Trophoblast cell (in vitro differentiated cells and primary cell): ENCODE results near the gene FGF2.
"Not testable (repeated sequence)": the region's sequence is repeated elsewhere in the genome, so short reads cannot be mapped to it uniquely, and the experiment has no call there.

Experiments
- DNase-seq, 2 donors: peaks; one replicate each; pipeline ENCODE4 v3.0.0-alpha.2; 2016
- H2AFZ ChIP-seq: 2 replicates; pipeline ENCODE4 v1.6.1; 2013; ENCODE audit warnings: low read length, moderate library complexity, mild to moderate bottlenecking; ENCODE audit not compliant: insufficient read depth, poor library complexity
- H2AK5ac ChIP-seq: 2 replicates; pipeline ENCODE4 v1.6.1; 2013; ENCODE audit warnings: mild to moderate bottlenecking, low read length
- H2BK120ac ChIP-seq: 2 replicates; pipeline ENCODE4 v1.6.1; 2013; ENCODE audit warnings: low read length, mild to moderate bottlenecking, moderate library complexity; ENCODE audit not compliant: insufficient read depth, poor library complexity
- H2BK12ac ChIP-seq: 2 replicates; pipeline ENCODE4 v1.6.1; 2013; ENCODE audit warnings: mild to moderate bottlenecking, low read length, moderate library complexity
- H2BK5ac ChIP-seq: 2 replicates; pipeline ENCODE4 v1.6.1; 2013; ENCODE audit warnings: low read length, low read depth, moderate library complexity, mild to moderate bottlenecking; ENCODE audit not compliant: poor library complexity
- H3K14ac ChIP-seq: 2 replicates; pipeline ENCODE4 v1.6.1; 2013; ENCODE audit warnings: mild to moderate bottlenecking, low read length
- H3K18ac ChIP-seq: 2 replicates; pipeline ENCODE4 v1.6.1; 2013; ENCODE audit warnings: mild to moderate bottlenecking, low read length
- H3K23ac ChIP-seq: 2 replicates; pipeline ENCODE4 v1.6.1; 2013; ENCODE audit warnings: low read length
- H3K27ac ChIP-seq: 2 replicates; pipeline ENCODE4 v1.5.1; 2013; ENCODE audit warnings: low read depth, mild to moderate bottlenecking, inconsistent platforms, low read length, moderate library complexity
- H3K27me3 ChIP-seq: 2 replicates; pipeline ENCODE4 v1.6.1; 2013; ENCODE audit warnings: inconsistent platforms, mild to moderate bottlenecking, low read length, moderate library complexity; ENCODE audit not compliant: insufficient read depth
- H3K36me3 ChIP-seq, 2 experiments: 1 replicate in 1 of 2; 2 replicates in 1 of 2; pipeline ENCODE4 v1.6.1; 2013; ENCODE audit warnings: low read length in 2 of 2, mild to moderate bottlenecking in 2 of 2, moderate library complexity in 1 of 2; ENCODE audit not compliant: insufficient read depth in 2 of 2, control insufficient read depth in 1 of 2
- H3K4ac ChIP-seq: 2 replicates; pipeline ENCODE4 v1.6.1; 2013; ENCODE audit warnings: low read depth, mild to moderate bottlenecking, low read length, moderate library complexity
- H3K4me1 ChIP-seq, 2 experiments: 1 replicate in 1 of 2; 2 replicates in 1 of 2; pipeline ENCODE4 v1.6.1; 2013; ENCODE audit warnings: low read length in 2 of 2, mild to moderate bottlenecking in 2 of 2, moderate library complexity in 1 of 2; ENCODE audit not compliant: insufficient read depth in 2 of 2, control insufficient read depth in 1 of 2
- H3K4me2 ChIP-seq: 2 replicates; pipeline ENCODE4 v1.6.1; 2013; ENCODE audit warnings: inconsistent platforms, mild to moderate bottlenecking, low read length, moderate library complexity
- H3K4me3 ChIP-seq: 2 replicates; pipeline ENCODE4 v1.5.1; 2013; ENCODE audit warnings: mild to moderate bottlenecking, low read depth, low read length, inconsistent platforms
- H3K79me1 ChIP-seq: one replicate; pipeline ENCODE4 v1.6.1; 2013; ENCODE audit warnings: low read length
- H3K79me2 ChIP-seq: 2 replicates; pipeline ENCODE4 v1.6.1; 2013; ENCODE audit warnings: low read length, mild to moderate bottlenecking; ENCODE audit not compliant: control insufficient read depth, insufficient read depth, poor library complexity
- H3K9ac ChIP-seq: 2 replicates; pipeline ENCODE4 v1.6.1; 2013; ENCODE audit warnings: mild to moderate bottlenecking, low read length
- H3K9me3 ChIP-seq: 2 replicates; pipeline ENCODE4 v1.6.1; 2013; ENCODE audit warnings: low read depth, mild to moderate bottlenecking, control low read depth, inconsistent platforms, low read length; ENCODE audit not compliant: insufficient read depth
- H4K12ac ChIP-seq: 2 replicates; pipeline ENCODE4 v1.6.1; 2013; ENCODE audit warnings: low read depth, mild to moderate bottlenecking, low read length, moderate library complexity
- H4K8ac ChIP-seq: 2 replicates; pipeline ENCODE4 v1.6.1; 2013; ENCODE audit warnings: low read depth, mild to moderate bottlenecking, low read length, moderate library complexity
- H4K91ac ChIP-seq: one replicate; pipeline ENCODE4 v1.6.1; 2013; ENCODE audit warnings: low read depth, mild to moderate bottlenecking, low read length, moderate library complexity
- WGBS: extraction: QIAGEN DNeasy Blood & Tissue Kit; methylation state at CpG from one replicate; pipeline ENCODE4 v1.1.7; 2013; ENCODE audit warnings: missing lambda C conversion rate; ENCODE audit not compliant: insufficient read length, insufficient coverage; ENCODE audit errors: extremely low coverage; 5-methylcytosine and 5-hydroxymethylcytosine counted together

Gene FGF2

DNA sequence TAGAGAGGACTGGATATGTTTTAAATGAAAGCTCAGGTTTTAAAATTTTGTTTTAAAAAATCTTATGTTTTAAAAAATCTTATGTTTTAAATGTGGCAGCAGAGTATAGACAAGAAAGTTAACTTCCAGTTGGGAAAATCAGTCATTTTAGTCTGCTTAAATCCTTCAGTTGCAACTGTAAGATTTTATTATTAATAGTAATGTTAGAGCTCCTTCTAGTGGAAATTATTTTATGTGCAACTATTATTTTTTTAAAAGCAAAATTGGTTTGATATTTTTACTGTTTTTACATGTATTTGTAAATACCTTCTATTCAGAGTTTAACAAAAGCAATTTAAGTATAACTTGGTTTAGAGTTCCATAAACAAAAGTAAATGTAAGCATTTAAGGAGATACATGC is 104.2 kb downstream of the FGF2 start:
- Histone ChIP-seq H2BK120ac (no peak overlapping the region), H3K14ac (no peak overlapping the region), H2AK5ac (no peak overlapping the region), H3K9me3 (no peaks in the 10 kb centered on the region), H3K79me2 (no peaks in the 10 kb centered on the region), H3K18ac (no peak overlapping the region), H3K4me1 (no peaks in the 10 kb centered on the region), H3K23ac (no peak overlapping the region), H3K4me2 (no peak overlapping the region), H3K36me3 (peaks cover 5 to 10% of the 10 kb centered on the region in 2 experiments), H4K12ac (no peak overlapping the region), H2AFZ (no peak overlapping the region), H3K79me1 (no peaks in the 10 kb centered on the region), H4K8ac (no peak overlapping the region), H4K91ac (no peak overlapping the region), H3K27me3 (no peaks in the 10 kb centered on the region), H2BK12ac (no peak overlapping the region), H3K9ac (no peak overlapping the region), H3K4me3 (no peak overlapping the region), H2BK5ac (no peak overlapping the region), H3K27ac (no peak overlapping the region), H3K4ac (no peak overlapping the region)
- DNase-seq: peak in 1 of 2 donors; percentile 65

GRCh38 chr4:122932763-122933162 is 106.1 kb downstream of the FGF2 start:
- Histone ChIP-seq H3K18ac (no peak overlapping the region), H3K4me2 (no peak overlapping the region), H3K27ac (no peak overlapping the region), H3K4ac (no peak overlapping the region), H4K8ac (no peak overlapping the region), H2AK5ac (no peak overlapping the region), H3K4me3 (no peak overlapping the region), H3K9me3 (no peaks in the 10 kb centered on the region), H3K9ac (no peak overlapping the region), H3K36me3 (peaks cover 7 to 12% of the 10 kb centered on the region in 2 experiments), H2BK120ac (no peak overlapping the region), H3K79me2 (no peaks in the 10 kb centered on the region), H2AFZ (no peak overlapping the region), H3K14ac (no peak overlapping the region), H3K27me3 (no peaks in the 10 kb centered on the region), H2BK12ac (no peak overlapping the region), H3K4me1 (no peaks in the 10 kb centered on the region), H4K12ac (no peak overlapping the region), H3K79me1 (no peaks in the 10 kb centered on the region), H2BK5ac (no peak overlapping the region), H3K23ac (no peak overlapping the region), H4K91ac (no peak overlapping the region)
- no peak for DNase-seq

DNA sequence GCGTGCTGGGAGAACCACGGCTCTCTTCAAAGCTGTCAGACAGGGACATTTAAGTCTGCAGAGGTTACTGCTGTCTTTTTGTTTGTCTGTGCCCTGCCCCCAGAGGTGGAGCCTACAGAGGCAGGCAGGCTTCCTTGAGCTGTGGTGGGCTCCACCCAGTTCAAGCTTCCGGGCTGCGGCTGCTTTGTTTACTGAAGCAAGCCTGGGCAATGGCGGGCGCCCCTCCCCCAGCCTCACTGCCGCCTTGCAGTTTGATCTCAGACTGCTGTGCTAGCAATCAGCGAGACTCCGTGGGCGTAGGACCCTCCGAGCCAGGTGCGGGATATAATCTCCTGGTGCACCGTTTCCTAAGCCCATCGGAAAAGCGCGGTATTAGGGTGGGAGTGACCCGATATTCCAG is 118.5 kb downstream of the FGF2 start:
- not testable (repeated sequence) for H3K79me1 ChIP-seq, H3K23ac ChIP-seq, H3K4me1 ChIP-seq, DNase-seq, H2BK120ac ChIP-seq, H4K8ac ChIP-seq, H2AFZ ChIP-seq, H3K79me2 ChIP-seq, H3K4me2 ChIP-seq, H3K9ac ChIP-seq, H4K91ac ChIP-seq, H3K27me3 ChIP-seq, H2BK5ac ChIP-seq, H2AK5ac ChIP-seq, H2BK12ac ChIP-seq, H3K14ac ChIP-seq, H3K27ac ChIP-seq, H4K12ac ChIP-seq, H3K9me3 ChIP-seq, H3K4me3 ChIP-seq, H3K18ac ChIP-seq, H3K4ac ChIP-seq
- peaks cover 11 to 19% of the 10 kb centered on the region in 2 experiments for H3K36me3 ChIP-seq
- WGBS: no CpG with 5 or more reads among the region's 17 CpGs

GRCh38 chr4:122946142-122946541 is 119.5 kb downstream of the FGF2 start:
- H3K23ac ChIP-seq: no peak overlapping the region
- H2BK5ac ChIP-seq: no peak overlapping the region
- H3K4me3 ChIP-seq: no peak overlapping the region
- no peak overlapping the region for H2BK120ac ChIP-seq
- H4K8ac ChIP-seq: no peak overlapping the region
- H2AK5ac ChIP-seq: no peak overlapping the region
- H3K4me2 ChIP-seq: no peak overlapping the region
- no CpG with 5 or more reads among the region's 1 CpG for WGBS
- H4K12ac ChIP-seq: no peak overlapping the region
- H3K9me3 ChIP-seq: no peaks in the 10 kb centered on the region
- H3K14ac ChIP-seq: no peak overlapping the region
- DNase-seq: no peak
- H3K18ac ChIP-seq: no peak overlapping the region
- no peaks in the 10 kb centered on the region for H3K79me1 ChIP-seq
- no peak overlapping the region for H2BK12ac ChIP-seq
- H3K36me3 ChIP-seq: peaks cover 13 to 26% of the 10 kb centered on the region in 2 experiments
- H3K79me2 ChIP-seq: no peaks in the 10 kb centered on the region
- H2AFZ ChIP-seq: no peak overlapping the region
- no peak overlapping the region for H3K4ac ChIP-seq
- H3K27ac ChIP-seq: no peak overlapping the region
- H3K27me3 ChIP-seq: no peaks in the 10 kb centered on the region
- peaks cover 0 to 3% of the 10 kb centered on the region in 2 experiments for H3K4me1 ChIP-seq
- H3K9ac ChIP-seq: no peak overlapping the region
- H4K91ac ChIP-seq: no peak overlapping the region
